ENCODE measurements around the gene PLXNA2.

Gene PLXNA2

DNA sequence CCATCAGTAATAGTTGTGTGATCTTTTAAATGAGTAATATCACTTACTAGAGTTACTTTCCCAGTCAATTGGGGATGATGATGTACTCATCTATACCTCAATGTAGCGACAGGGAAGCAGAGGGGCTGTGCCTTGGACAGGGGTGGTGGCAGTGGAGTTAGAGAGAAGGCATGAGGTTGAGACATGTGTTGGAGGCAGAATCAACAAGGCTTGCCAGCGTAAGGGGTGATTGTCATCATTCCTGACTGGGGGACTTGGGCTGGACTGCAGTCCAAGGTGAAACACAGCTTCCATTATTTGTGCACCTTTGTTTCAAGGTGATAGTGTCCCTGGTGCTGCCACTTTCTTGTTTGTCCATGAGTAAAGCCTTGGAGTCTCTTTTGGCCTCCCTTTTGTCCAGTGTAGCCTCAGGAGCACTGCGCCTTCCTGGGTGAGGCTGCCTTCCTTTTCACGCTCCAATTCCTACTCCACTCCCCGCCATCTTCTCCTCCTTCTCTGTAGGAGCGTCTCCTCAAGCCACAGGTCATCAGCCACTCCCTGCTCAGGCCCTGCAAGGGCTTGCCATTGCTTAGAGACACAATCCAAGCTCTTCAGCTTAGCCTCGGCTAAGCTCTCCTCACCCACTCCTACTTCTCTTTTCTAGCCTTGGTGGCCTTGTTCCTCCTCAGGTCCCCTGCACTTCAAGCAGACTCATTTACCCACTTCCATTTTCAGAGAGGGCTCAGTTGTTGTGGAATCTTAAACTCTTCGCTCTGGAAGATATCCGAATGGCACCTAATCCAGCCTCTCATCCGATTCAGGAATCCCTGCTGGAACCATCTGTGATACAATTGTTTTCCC, 255.6 kb downstream of the PLXNA2 start:
- no peak for DNase-seq

DNA sequence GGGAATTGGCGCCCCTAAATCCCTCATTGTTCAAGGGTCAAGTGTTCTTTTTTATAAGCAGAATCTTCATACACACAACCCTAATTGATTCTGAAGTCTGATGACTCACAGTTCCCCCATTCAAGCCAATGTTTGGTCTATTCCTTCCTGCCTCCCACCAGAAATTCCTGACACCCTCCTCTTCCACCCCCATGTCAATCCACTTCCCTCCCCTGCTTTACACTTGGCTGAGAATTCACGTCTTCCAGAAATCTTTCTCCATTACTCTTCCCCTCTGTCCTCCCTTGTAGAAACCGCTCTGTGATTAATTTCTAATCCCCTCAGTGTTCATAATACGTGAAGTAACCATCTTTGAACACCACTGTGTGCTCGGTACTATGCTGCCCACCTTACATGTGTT, 257.0 kb downstream of the PLXNA2 start:
- DNase-seq: no peak

DNA sequence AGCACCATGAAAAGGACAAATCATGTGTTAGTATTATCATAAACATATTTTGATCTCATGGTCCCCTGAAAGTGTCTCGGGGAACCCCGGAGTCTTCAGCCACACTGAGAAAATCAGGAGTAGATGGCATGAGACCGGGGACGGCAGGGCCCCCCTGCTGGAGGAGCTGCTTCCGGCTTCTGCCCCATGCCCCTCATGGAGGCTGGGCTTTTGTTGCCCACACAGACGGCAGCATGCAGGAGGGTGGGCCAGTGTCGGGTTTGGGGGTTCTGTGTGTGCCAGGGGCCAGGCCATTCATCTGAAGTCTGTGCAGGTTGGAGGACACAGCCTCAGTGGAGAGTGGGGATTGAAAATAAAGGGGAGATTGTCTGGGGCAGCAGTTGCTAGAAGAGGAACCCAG, 258.2 kb downstream of the PLXNA2 start:
- DNase-seq: no peak

DNA sequence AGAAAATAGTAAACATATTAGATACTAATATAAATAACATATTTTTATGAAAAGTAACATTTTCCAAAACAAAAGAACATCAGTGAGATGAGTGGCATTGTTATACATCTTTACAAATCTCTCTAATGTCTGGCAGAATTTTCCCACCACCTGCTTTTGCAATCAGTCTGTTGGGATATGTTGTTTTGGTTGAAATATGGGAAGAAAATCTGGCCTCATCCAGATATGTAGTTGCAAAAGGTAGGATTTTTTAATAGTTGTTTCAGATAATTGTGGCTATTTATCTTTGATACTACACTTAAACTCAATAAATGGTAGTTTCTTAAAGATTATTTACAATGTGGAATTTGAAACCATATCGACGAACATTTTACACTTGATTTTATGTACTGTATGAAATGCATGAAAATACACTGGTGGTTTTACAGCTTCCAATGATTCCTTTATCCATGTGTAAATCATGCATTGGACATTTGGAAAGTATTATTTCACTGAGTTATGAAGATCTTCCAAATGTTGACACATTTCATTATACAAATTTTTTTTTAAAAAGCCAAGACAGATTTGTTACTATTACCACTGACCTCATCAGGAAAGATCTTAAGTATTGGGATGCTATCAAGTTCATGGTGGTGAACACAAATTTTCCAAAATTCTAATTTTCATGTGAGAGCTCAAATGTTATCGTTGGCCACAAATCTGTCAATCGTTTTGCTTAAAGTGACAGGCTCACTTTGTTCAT, 259.2 kb downstream of the PLXNA2 start:
- DNase-seq: no peak

DNA sequence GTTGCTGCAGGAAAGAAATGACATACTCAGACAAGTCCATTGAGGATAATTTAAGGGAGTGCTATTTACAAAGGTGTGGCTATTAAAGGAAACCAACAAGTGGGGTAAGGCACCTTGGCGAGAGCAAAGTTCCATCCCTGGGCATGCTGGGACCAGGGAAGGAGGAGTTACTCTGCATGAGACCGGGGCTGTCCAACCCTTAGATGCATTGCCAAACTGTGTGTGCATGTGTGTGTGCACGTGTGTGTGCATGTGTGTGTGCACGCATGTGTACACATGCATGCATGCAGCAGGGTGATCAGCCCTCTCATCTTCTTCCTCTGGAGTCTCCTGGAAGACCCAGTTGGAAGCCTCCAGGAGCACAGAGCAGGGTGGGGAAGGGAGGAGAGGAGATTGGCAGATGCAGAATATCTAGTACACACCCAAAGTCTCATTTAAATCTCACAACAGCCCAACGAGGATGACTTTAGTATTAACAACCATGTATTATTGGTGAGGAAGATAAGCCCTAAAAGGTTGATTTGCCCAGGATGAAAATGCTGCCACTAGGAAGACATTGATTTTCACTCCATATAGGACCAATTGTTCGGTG, 261.0 kb downstream of the PLXNA2 start:
- DNase-seq: no peak

DNA sequence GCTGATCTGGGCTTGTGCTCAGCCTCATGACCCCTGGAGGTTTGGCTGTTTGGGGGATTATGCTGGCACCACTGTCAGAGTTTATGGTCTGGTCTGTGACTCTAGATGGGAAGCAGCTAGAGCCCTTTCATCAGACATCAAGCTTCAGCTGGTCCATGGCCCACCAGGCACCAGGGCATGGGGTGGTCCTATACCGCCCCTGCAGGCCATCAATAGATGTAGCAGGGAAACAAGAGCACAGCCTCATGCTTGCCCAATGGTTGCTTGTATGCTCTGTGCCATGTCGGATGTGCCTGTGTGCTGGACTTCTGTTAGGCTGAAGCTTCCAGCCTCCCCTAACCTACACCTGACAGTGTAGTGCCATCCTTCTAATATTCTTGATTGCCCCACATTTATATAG, 262.2 kb downstream of the PLXNA2 start:
- DNase-seq: no peak

DNA sequence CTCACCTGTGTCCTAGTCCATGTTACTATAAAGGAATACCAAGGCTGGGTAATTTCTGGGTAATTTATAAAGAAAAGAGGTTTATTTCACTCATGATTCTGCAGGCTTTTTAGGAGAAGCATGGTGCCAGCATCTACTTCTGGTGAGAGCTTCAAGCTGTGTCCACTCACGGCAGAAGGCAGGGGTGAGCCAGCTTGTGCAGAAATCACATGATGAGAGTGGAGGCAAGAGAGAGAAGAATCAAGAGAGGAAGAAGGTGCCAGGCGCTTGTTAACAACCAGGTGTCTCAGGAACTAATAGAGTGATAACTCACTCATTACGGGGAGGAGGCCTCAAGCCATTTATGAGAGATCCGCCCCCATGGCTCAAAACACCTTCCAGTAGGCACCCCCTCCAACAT, 265.7 kb downstream of the PLXNA2 start:
- no peak for DNase-seq

DNA sequence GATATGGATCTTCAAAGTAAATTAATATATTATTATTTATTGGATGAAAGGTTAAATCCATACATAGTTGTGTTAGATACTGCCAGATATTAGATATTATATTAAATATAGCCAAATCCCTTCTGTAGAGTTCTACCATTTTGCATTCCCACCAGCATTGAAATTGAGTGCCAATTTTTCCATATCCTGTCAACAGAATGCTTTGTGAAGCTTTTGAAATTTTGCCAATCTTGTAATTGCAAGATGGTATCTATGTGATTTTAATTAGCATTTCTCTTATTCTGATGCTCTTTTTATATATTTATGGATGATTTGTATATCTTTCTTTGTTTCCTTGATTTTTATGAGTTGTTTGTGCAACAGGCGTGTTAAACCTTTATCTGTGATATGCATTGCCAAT, 266.3 kb downstream of the PLXNA2 start:
- DNase-seq: no peak

DNA sequence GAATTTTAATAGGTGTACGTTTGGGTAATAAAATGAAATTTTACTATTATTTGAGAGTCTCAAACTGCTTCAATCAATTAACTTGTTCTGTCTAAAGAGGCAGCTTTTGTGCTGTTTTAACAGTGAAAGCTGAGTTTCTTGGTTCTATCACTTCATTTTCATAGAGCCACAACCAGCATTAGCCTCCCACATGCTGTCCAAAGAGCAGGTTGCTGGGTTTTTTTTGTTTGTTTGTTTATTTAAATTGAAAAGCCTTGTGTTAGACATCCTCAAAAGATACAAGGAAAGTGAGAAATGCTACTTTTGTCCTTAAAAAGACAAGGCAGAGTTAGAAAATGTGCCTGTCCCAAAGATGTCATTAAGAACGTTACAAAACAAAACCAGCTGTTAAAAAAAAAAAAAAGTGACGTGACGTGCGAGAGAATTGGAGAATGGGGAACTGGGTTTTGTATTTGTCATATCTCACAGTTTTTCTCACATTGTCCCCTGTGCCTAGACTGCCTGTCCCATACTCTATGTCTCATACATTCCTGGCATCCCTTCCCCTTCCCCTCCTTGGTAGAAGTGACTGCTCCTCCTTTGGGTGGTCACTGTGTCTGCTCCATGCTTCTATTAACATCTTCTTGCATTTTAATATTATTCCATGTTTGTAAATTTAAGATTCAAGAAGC, 270.2 kb downstream of the PLXNA2 start:
- DNase-seq: no peak

DNA sequence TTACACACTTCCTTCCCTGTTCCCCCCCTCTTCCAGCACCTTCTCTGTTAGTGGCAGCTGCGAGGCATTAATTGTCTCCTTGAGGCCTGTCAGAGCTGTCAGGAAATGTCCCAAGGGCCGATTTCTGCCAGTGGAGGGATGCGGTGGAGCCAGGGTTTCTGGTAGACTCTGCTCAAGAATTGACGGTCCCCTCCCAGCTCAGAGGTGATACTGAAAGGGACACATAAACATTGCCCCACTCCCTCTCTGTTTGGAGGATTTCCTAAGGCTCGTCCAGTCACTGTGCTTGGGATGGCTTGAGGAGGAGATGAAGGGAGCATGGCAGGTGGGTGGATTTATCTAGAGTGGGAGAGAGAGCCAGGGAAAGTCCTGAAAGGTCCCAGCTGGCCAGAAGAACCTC, 271.8 kb downstream of the PLXNA2 start:
- no peak for DNase-seq

Data from stimulated activated naive CD4-positive, alpha-beta T cell (primary cell).